HCT116 (cell line): ENCODE results near the gene PRAMEF20. TPM values are rescaled to one million over a fixed set of nuclear protein-coding genes. Genes with fewer than 3 reads are reported as not detected.

ENCODE experiments used
- ATAC-seq: fragments of 200-7000 bp; cut with Tn5 transposase; 2 replicates; pipeline ENCODE4 v1.9.1; 2020; ENCODE audit warnings: mild to moderate bottlenecking, moderate library complexity
- BruUV-seq: library from RNA; stranded (reverse); fragments of 400-500 nt; replicated peaks from 2 replicates; lab custom pipeline; 2021; lab: Mats Ljungman, UMichigan
- CTCF ChIA-PET: fragments of 300-600 bp; sonication (Branson Sonifier 250); formaldehyde crosslinking; loops from one replicate; lab custom pipeline; 2021; ENCODE audit warnings: antibody characterized with exemption; lab: Charles Lee
- POLR2A ChIA-PET: fragments of 300-600, 350-600 bp; sonication (Branson Sonifier 250); formaldehyde crosslinking; loops from one replicate; lab custom pipeline; 2021; ENCODE audit warnings: antibody characterized with exemption; lab: Charles Lee
- RAD21 ChIA-PET, 2 experiments: fragments of 300-600 bp; sonication (Branson Sonifier 250); formaldehyde crosslinking; loops; one replicate each; lab custom pipeline; 2023; ENCODE audit warnings: low total read pairs in 2 of 2; ENCODE audit not compliant: uncharacterized antibody in 2 of 2, unreplicated experiment in 2 of 2, low non-redundant PET in 1 of 2; lab: Charles Lee
- DNase-seq: peaks from one replicate; pipeline ENCODE4 v3.0.0-alpha.2; 2010; ENCODE audit warnings: low read depth, low spot score
- H2AFZ ChIP-seq: fragments of 200-600 bp; shearing (Covaris generic), sonication (generic); 2 replicates; pipeline ENCODE4 v1.6.1; 2017; ENCODE audit warnings: low read depth, mixed run types, mixed read lengths, antibody characterized with exemption, low read length; ENCODE audit not compliant: poor library complexity, severe bottlenecking
- H3K27ac ChIP-seq: 2 replicates; pipeline ENCODE4 v1.5.1; 2012; ENCODE audit warnings: low read depth, low read length
- H3K27me3 ChIP-seq: fragments of 200-600 bp; sonication (generic); 2 replicates; pipeline ENCODE4 v1.6.1; 2016; ENCODE audit warnings: mixed run types, low read length, mixed read lengths; ENCODE audit not compliant: insufficient read depth
- H3K36me3 ChIP-seq, 2 experiments: fragments of 200-500 bp in 1 of 2; fragments of 200-600 bp in 1 of 2; sonication (Bioruptor generic) in 1 of 2; sonication (generic) in 1 of 2; 2 replicates each; pipeline versions ENCODE4 v1.5.1 to v1.6.1; 2014 to 2016; ENCODE audit warnings: low read length in 2 of 2, inconsistent platforms in 1 of 2, mixed read lengths in 1 of 2, mixed run types in 1 of 2; ENCODE audit not compliant: insufficient read depth in 2 of 2, control insufficient read depth in 1 of 2
- H3K4me1 ChIP-seq, 2 experiments: fragments of 200-600 bp in 1 of 2; sonication (generic) in 1 of 2; 2 replicates each; pipeline versions ENCODE4 v1.5.1 to v1.6.1; 2012 to 2017; ENCODE audit warnings: low read length in 2 of 2, inconsistent platforms in 1 of 2, mild to moderate bottlenecking in 1 of 2, mixed read lengths in 1 of 2, mixed run types in 1 of 2, moderate library complexity in 1 of 2; ENCODE audit not compliant: insufficient read depth in 2 of 2, control insufficient read depth in 1 of 2
- H3K4me2 ChIP-seq: fragments of 200-600 bp; sonication (generic); 2 replicates; pipeline ENCODE4 v1.6.1; 2017; ENCODE audit warnings: mixed run types, low read length, mixed read lengths
- H3K4me3 ChIP-seq, 2 experiments: fragments of 200-600 bp in 1 of 2; sonication (generic) in 1 of 2; replicated peaks in 1 of 2; 2 replicates each; pipeline ENCODE4 v1.5.1; 2011 to 2016; ENCODE audit warnings: low read length in 2 of 2, control low read depth in 1 of 2, low read depth in 1 of 2, mild to moderate bottlenecking in 1 of 2, mixed read lengths in 1 of 2, mixed run types in 1 of 2
- H3K79me2 ChIP-seq: fragments of 200-600 bp; sonication (generic); 2 replicates; pipeline ENCODE4 v1.6.1; 2017; ENCODE audit warnings: mild to moderate bottlenecking, mixed run types, low read length, moderate library complexity, mixed read lengths; ENCODE audit not compliant: insufficient read depth
- H3K9ac ChIP-seq: fragments of 200-600 bp; sonication (generic); 2 replicates; pipeline ENCODE4 v1.6.1; 2016; ENCODE audit warnings: low read length, mixed read lengths
- H3K9me2 ChIP-seq: fragments of 200-600 bp; sonication (generic), shearing (Covaris generic); 2 replicates; pipeline ENCODE4 v1.6.1; 2017; ENCODE audit warnings: mixed run types, mild to moderate bottlenecking, moderate library complexity; ENCODE audit not compliant: insufficient read depth
- H3K9me3 ChIP-seq, 2 experiments: fragments of 200-500 bp in 1 of 2; fragments of 200-600 bp in 1 of 2; sonication (Bioruptor generic) in 1 of 2; sonication (generic) in 1 of 2; 2 replicates each; pipeline ENCODE4 v1.6.1; 2014 to 2017; ENCODE audit warnings: low read length in 2 of 2, mixed read lengths in 2 of 2, inconsistent platforms in 1 of 2, low read depth in 1 of 2, mild to moderate bottlenecking in 1 of 2, mixed run types in 1 of 2, moderate library complexity in 1 of 2; ENCODE audit not compliant: control insufficient read depth in 1 of 2, insufficient read depth in 1 of 2
- H4K20me1 ChIP-seq: fragments of 200-600 bp; sonication (generic), shearing (Covaris generic); 2 replicates; pipeline ENCODE4 v1.6.1; 2017; ENCODE audit warnings: mixed run types, mild to moderate bottlenecking, moderate library complexity; ENCODE audit not compliant: insufficient read depth
- CBX3 ChIP-seq: IDR thresholded peaks from 2 replicates; pipeline ENCODE4 v1.6.1; 2012; ENCODE audit warnings: low read depth
- CEBPB ChIP-seq: IDR thresholded peaks from 2 replicates; pipeline ENCODE4 v1.6.1; 2012; ENCODE audit warnings: low read depth
- EGR1 ChIP-seq: IDR thresholded peaks from 2 replicates; pipeline ENCODE4 v1.6.1; 2012; ENCODE audit warnings: low read depth
- EZH2 ChIP-seq: fragments of 200-600 bp; sonication (generic); IDR thresholded peaks from 2 replicates; pipeline ENCODE4 v1.6.1; 2017; ENCODE audit warnings: antibody characterized with exemption, mixed run types
- JUND ChIP-seq: IDR thresholded peaks from 2 replicates; pipeline ENCODE4 v1.6.1; 2012
- POLR2A ChIP-seq: IDR thresholded peaks from 2 replicates; pipeline ENCODE4 v1.7.0; 2011; ENCODE audit warnings: borderline replicate concordance; ENCODE audit not compliant: insufficient read depth, insufficient read length; ENCODE audit errors: extremely low read depth
- POLR2AphosphoS5 ChIP-seq: IDR thresholded peaks from 2 replicates; pipeline ENCODE4 v1.6.1; 2011; ENCODE audit warnings: mild to moderate bottlenecking, low read depth, low read length, moderate library complexity
- TCF7L2 ChIP-seq: IDR thresholded peaks from 2 replicates; pipeline ENCODE4 v1.7.0; 2011; ENCODE audit warnings: borderline replicate concordance, inconsistent platforms; ENCODE audit not compliant: insufficient read depth, insufficient read length; ENCODE audit errors: extremely low read depth
- ZFX ChIP-seq: fragments of 450-650 bp; IDR thresholded peaks from 2 replicates; pipeline ENCODE4 v1.6.1; 2017
- intact Hi-C: fragments of 100-400 bp; cut with micrococcal nuclease; formaldehyde crosslinking; loops from 2 replicates; pipeline ENCODE4 v1.10.0; 2022
- total RNA-seq: library from RNA; stranded (reverse); gene quantifications from one replicate; pipeline ENCODE4 v1.2.1, GENCODE V29; 2021; ENCODE audit not compliant: unreplicated experiment
- TF ChIP-seq, protein P1 (sequence below): IDR thresholded peaks from 2 replicates; pipeline ENCODE4 v1.6.1; 2012
- TF ChIP-seq, protein P2 (sequence below), 3 experiments: fragments of 200-600 bp in 1 of 3; sonication (generic) in 1 of 3; IDR thresholded peaks in 2 of 3; conservative IDR thresholded peaks in 1 of 3; 2 replicates each; pipeline ENCODE4 v1.5.1; 2012 to 2017; ENCODE audit warnings: low read depth in 2 of 3, low read length in 2 of 3, antibody characterized with exemption in 1 of 3, borderline replicate concordance in 1 of 3, control low read depth in 1 of 3, mild to moderate bottlenecking in 1 of 3, mixed read lengths in 1 of 3, mixed run types in 1 of 3, moderate library complexity in 1 of 3; ENCODE audit not compliant: insufficient read depth in 1 of 3
- TF ChIP-seq, protein P3 (sequence below): IDR thresholded peaks from 2 replicates; pipeline ENCODE4 v1.6.1; 2011; ENCODE audit warnings: mild to moderate bottlenecking, low read length, moderate library complexity; ENCODE audit not compliant: insufficient replicate concordance; ENCODE audit errors: extremely low read depth
- TF ChIP-seq, protein P4 (sequence below): IDR thresholded peaks from 2 replicates; pipeline ENCODE4 v1.6.1; 2012; ENCODE audit warnings: low read depth

PRAMEF20 gene
- total RNA-seq, 1 experiment from 2014 or later, result not detected

GRCh38 chr1:13462682-13463081 is 52.4 kb downstream of the PRAMEF20 start:
- BruUV-seq, result no TSS peak
- Histone ChIP-seq H3K9me2 (no peaks in the 10 kb centered on the region), H3K9ac (no peak overlapping the region), H4K20me1 (no peaks in the 10 kb centered on the region; the same call in 1 of the 2 replicates), H3K36me3 (no peaks in the 10 kb centered on the region), H3K27ac (no peak overlapping the region), H3K27me3 (peaks cover 18% of the 10 kb centered on the region), H2AFZ (no peak overlapping the region), H3K79me2 (no peaks in the 10 kb centered on the region), H3K4me2 (no peak overlapping the region), H3K4me3 (no peak overlapping the region), H3K4me1 (no peaks in the 10 kb centered on the region), H3K9me3 (no peaks in the 10 kb centered on the region)
- RAD21 ChIA-PET, result no interaction called here
- POLR2A ChIA-PET, result no interaction called here
- DNase-seq (no peak), ATAC-seq (no peak)
- CTCF ChIA-PET, result no interaction called here
- no peak for TF ChIP-seq EGR1
- TF ChIP-seq EZH2, result no peak
- TF ChIP-seq CEBPB, result no peak
- TF ChIP-seq, protein P1, sequence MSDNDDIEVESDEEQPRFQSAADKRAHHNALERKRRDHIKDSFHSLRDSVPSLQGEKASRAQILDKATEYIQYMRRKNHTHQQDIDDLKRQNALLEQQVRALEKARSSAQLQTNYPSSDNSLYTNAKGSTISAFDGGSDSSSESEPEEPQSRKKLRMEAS, result no peak
- TF ChIP-seq, protein P2, sequence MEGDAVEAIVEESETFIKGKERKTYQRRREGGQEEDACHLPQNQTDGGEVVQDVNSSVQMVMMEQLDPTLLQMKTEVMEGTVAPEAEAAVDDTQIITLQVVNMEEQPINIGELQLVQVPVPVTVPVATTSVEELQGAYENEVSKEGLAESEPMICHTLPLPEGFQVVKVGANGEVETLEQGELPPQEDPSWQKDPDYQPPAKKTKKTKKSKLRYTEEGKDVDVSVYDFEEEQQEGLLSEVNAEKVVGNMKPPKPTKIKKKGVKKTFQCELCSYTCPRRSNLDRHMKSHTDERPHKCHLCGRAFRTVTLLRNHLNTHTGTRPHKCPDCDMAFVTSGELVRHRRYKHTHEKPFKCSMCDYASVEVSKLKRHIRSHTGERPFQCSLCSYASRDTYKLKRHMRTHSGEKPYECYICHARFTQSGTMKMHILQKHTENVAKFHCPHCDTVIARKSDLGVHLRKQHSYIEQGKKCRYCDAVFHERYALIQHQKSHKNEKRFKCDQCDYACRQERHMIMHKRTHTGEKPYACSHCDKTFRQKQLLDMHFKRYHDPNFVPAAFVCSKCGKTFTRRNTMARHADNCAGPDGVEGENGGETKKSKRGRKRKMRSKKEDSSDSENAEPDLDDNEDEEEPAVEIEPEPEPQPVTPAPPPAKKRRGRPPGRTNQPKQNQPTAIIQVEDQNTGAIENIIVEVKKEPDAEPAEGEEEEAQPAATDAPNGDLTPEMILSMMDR (IDR thresholded peaks at IDR 0.05 in 2 of 3, conservative IDR thresholded peaks at IDR 0.05 in 1 of 3; ENCODE audit: borderline replicate concordance in 1 of 3, insufficient read depth in 1 of 3, low read depth in 2 of 3, low read length in 2 of 3), result no peak
- TF ChIP-seq, protein P3, sequence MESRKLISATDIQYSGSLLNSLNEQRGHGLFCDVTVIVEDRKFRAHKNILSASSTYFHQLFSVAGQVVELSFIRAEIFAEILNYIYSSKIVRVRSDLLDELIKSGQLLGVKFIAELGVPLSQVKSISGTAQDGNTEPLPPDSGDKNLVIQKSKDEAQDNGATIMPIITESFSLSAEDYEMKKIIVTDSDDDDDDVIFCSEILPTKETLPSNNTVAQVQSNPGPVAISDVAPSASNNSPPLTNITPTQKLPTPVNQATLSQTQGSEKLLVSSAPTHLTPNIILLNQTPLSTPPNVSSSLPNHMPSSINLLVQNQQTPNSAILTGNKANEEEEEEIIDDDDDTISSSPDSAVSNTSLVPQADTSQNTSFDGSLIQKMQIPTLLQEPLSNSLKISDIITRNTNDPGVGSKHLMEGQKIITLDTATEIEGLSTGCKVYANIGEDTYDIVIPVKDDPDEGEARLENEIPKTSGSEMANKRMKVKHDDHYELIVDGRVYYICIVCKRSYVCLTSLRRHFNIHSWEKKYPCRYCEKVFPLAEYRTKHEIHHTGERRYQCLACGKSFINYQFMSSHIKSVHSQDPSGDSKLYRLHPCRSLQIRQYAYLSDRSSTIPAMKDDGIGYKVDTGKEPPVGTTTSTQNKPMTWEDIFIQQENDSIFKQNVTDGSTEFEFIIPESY, result no peak
- no peak for TF ChIP-seq TCF7L2
- no peak for TF ChIP-seq POLR2AphosphoS5
- no peak for TF ChIP-seq JUND
- TF ChIP-seq, protein P4, sequence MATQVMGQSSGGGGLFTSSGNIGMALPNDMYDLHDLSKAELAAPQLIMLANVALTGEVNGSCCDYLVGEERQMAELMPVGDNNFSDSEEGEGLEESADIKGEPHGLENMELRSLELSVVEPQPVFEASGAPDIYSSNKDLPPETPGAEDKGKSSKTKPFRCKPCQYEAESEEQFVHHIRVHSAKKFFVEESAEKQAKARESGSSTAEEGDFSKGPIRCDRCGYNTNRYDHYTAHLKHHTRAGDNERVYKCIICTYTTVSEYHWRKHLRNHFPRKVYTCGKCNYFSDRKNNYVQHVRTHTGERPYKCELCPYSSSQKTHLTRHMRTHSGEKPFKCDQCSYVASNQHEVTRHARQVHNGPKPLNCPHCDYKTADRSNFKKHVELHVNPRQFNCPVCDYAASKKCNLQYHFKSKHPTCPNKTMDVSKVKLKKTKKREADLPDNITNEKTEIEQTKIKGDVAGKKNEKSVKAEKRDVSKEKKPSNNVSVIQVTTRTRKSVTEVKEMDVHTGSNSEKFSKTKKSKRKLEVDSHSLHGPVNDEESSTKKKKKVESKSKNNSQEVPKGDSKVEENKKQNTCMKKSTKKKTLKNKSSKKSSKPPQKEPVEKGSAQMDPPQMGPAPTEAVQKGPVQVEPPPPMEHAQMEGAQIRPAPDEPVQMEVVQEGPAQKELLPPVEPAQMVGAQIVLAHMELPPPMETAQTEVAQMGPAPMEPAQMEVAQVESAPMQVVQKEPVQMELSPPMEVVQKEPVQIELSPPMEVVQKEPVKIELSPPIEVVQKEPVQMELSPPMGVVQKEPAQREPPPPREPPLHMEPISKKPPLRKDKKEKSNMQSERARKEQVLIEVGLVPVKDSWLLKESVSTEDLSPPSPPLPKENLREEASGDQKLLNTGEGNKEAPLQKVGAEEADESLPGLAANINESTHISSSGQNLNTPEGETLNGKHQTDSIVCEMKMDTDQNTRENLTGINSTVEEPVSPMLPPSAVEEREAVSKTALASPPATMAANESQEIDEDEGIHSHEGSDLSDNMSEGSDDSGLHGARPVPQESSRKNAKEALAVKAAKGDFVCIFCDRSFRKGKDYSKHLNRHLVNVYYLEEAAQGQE, result no peak
- TF ChIP-seq CBX3, result no peak
- no peak for TF ChIP-seq ZFX
- TF ChIP-seq POLR2A, result no peak
- intact Hi-C loops, result no loop called here
